Activated CD8-positive, alpha-beta memory T cell treated with anti-CD3 and anti-CD28 coated beads, Interleukin-2, amount 50 U/mL, for 1 hour (primary cell): ENCODE results near the gene BAG2.

Source experiments
- DNase-seq: peaks from one replicate; pipeline ENCODE4 v3.0.0-alpha.2; 2020; ENCODE audit errors: extremely low read depth

Gene BAG2

GRCh38 chr6:57174511-57174907, 2.4 kb downstream of the BAG2 start:
- no peak for DNase-seq

- no peak for DNase-seq
Measured at GRCh38 chr6:57177545-57178265, 5.6 kb downstream of the BAG2 start.

DNA sequence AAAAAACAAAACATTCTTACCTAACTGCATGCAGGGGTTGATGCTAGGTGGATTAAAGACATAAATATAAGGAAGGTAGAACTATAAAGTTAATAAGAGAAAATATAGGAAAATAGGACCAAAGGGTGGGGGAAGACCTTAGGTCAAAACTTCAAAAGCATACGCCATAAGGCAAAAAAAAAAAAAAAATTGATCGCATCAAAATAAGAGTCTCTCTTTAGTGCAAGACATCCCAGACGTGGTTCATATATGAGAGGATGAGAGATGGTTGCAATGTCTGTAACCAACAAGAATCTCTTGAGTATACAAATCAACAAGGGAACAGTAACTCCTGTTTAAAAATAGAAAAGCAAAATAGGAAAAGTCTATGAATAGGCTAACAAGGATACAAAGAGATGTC, 8.5 kb downstream of the BAG2 start:
- DNase-seq = no peak

GRCh38 chr6:57182017-57182432, 9.9 kb downstream of the BAG2 start:
- DNase-seq = no peak

- DNase-seq = no peak
Measured at GRCh38 chr6:57183336-57183735, 11.2 kb downstream of the BAG2 start.

- no peak for DNase-seq
Measured at GRCh38 chr6:57190140-57190539, 18.0 kb downstream of the BAG2 start.

DNA sequence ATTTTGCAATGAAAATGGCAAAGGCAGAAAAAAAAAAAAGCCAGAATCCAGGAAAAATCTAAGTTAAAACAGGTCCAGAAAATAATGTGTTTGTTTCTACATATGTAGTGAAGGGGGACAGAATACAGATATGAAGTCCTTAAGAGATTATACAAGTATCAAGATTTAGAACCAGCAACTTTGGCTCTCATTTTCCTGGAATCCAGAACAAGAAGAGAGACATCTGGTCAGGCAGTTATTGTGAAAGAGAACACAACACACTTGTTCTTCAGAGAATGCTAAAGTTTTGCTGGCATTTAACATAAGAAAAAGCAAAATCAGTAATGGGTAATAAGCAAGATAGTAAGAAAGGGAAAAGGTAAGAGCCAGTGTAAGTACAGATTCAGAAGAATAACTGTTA, 21.1 kb downstream of the BAG2 start:
- no peak for DNase-seq

GRCh38 chr6:57195457-57195856, 23.3 kb downstream of the BAG2 start:
- no peak for DNase-seq

DNA sequence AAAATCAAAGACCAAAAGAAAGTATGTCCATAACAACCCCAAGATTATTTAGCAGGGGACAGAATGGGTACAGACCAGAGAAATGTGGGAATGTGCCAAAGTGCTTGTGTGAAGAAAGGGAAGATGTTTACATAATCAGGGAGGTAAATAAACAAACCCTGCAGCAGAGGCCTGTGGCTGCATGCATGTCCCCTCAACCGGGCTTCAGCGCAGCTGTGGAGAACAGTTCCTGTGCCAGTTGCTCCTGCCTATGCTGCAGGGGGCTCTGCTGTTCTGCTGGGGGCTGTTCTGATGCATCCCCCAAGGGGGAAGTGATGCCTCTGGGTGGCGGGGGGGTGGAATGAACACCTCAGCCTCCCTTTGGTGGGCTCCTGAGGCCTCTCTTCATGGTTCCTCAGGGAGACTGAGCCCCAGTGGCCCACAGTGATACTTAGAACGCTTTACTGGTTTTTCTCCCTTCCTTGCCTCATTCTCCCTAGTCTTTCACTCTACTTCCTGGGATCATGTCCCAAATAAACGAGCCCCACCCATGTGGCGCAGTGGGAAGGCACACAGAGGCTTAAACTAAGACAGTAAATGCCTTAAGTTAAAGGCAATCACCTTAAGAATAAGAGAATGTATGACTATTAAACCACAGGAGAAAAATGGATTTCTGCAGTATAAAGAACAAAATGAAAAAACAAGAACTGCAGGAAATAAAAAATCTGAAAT, 27.0 kb downstream of the BAG2 start:
- DNase-seq = no peak

DNA sequence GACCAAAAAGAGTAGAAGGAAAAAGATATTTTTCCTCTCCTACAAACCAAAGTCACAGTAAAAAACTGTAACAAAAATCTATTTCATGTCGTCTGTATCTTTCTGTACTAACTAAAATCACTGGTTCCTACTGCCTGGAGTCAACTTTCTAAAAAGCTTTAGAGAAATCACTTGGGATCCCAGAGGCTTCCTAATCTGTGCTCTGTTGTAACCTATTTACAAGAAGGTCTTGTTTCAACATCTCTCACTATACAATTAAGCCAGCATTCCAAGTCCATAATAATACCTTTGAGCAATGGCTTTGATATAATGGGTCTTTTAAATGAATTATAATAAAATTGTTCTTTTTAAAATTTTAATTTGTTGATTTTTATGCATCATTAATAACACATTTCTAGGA, 29.6 kb downstream of the BAG2 start:
- DNase-seq = no peak

DNA sequence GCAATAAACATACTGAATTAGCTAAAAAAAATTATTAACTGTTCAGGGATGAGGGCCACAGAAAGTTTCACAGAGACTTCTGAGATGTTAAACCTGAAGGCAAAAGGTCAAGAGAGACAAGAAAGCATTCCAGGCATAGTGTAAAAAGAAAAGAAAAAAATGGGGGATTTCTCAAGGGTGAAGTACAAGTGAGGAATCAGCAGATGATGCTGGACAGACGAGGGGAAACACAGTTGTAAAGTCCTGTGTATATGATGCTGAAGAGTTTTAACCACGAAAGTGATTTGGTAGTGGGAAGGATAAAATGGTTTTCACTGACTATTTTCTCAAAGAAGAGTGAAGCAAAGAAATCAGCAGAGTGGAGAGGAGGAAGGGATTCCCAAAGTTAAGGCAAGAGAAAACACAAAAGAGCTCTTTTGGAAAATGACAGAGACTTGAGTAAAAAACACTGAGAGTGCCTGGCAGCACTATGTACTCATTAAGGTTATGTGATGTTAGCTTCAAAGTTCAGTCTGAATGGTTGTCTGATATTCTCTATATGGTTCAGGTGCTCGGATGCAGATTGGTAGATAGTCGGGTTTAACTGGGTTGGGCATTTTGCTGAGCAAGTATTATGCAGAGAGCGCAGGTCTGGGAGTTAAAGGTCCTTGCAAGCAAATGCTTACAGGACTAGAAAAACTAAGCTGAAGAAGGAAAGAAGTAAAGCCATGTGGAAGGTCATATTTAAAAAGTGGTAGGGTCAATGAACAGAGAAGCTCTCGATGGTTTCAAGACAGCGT, 33.6 kb downstream of the BAG2 start:
- no peak for DNase-seq

GRCh38 chr6:57207141-57207540, 35.0 kb downstream of the BAG2 start:
- no peak for DNase-seq

- no peak for DNase-seq
Measured at GRCh38 chr6:57207872-57208271, 35.7 kb downstream of the BAG2 start.

GRCh38 chr6:57209030-57209429, 36.9 kb downstream of the BAG2 start:
- DNase-seq = no peak

DNA sequence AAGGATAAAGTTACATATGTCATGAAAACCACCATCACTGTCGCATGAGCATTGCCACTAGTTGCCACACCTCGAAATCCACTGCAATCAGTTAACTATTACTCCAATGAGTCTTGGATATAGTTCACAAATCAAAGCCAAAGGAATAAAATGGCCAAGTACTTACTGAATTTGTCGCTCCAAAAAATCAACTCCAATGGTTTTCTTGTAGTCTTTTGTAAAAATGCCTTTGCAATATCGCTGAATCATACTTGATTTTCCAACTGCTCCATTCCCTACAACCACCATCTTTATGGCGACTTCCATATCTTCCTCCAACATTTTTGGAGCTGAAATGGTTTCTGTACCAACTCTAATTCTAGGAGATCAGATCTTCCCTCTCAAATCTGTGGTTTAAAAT, 37.9 kb downstream of the BAG2 start:
- no peak for DNase-seq

- no peak for DNase-seq
Measured at GRCh38 chr6:57215260-57215659, 43.1 kb downstream of the BAG2 start.

GRCh38 chr6:57216235-57217101, 44.3 kb downstream of the BAG2 start:
- DNase-seq = no peak

DNA sequence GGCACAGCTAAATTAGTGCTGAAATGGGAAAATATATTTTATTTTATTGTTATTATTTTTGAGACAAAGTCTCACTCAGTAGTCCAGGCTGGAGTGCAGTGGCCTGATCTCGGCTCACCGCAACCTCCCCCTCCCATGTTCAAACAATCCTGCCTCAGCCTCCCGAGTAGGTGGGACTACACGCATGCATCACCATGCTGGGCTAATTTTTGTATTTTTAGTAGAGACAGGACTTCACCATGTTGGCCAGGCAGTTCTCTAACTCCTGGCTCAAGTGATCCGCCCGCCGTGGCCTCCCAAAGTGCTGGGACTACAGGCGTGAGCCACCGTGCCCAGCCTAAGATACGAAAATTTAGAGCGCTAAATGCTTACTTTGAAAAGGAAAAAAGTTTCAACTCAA, 45.1 kb downstream of the BAG2 start:
- DNase-seq = no peak

DNA sequence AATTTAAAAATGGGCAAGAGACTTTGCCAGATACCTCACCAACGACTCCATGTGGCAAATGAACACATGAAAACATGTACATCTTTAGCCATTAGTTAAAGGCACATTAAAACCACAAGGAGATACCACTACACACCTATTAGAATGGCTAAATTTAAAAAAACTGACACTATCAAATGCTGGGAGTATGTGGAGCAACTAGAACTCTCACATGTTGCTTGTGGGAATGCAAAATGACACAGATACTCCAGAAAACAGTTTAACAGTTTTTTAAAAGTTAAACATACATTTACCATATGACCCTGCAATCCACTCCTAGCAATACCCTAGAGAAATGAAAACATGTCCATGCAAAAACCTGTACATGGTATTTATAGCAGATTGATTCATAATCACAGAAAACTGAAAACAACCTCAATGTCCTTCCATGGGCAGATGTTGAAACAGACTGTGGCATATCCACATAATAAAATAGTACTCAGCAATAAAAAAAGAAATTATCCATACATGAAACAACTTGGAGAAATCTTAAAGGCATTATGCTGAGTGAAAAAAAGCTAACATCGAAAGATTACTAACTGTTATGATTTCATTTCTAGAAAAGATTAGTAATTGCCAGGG, 48.1 kb downstream of the BAG2 start:
- no peak for DNase-seq

DNA sequence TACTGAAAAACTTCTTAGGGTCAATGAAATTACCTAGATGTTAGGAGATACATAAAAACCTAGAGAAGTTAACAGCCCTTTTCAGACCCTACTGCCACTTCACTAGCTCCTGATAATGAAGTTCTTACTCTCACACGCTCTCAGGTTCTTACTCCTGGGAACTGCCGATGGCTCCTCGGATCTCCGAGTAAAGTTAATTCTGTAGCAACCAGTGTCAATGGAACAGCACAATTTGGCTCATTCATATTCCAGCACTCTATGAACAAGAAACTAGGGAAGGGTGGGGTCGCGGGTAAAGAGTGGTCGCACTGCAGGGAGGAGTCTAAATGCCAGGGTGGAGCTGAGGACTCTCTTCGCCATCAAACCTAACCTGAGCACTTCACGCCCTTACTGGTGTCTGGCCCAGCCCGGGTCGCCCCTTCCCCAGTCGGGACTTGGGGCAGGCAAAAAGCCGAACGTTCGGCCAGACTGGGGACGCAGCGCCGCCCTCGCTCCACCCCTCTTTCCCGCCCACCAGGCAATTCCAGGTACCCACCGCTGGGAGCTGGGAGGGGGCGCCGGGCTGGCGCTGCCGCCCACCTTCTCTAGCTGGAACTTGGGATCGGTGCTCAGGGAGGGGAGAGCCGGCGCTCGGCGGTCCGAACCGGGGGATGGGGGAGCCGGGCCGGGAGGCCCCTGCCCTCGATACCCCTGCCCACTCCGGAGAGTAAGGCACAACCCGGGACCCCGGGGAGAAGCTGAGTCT, 49.2 kb downstream of the BAG2 start:
- DNase-seq = no peak
